OCI-M2 (cell line): ENCODE results near the gene RNF14.
"Not testable (repeated sequence)": the region's sequence is repeated elsewhere in the genome, so short reads cannot be mapped to it uniquely, and the experiment has no call there.

Experiments used
- DNase-seq: peaks from one replicate; lab custom pipeline; 2025; ENCODE audit not compliant: unreplicated experiment; lab: John Stamatoyannopoulos, UW

RNF14 gene

DNA sequence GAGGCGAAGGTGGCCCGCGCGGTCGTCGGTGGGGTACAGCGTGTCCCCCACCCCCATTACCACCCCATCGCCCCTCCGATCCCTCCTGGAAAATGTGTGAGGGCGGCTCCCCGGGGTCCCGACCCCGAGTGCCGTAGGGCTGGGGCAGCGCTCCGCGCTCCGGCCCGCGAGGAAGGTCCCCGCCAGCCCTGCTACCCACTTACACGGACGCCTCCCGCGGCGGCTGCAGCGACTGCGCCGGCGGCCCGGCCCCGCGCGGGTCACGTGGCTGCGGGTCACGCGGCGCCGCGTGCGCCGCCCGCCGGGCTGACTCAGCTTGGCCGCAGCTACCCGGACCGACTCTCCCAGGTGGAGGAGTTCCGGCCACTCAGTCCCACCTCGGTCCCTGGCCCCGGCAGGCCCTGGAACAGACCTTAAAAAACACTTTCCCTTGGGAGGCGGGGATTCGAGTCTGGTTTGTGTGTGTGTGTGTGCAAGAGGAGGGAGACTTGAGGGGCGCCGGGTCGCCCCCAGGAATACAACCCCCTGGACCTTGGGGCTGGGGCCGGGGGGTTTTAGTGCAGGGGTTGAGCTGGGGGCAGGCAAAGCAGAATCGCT is 44.0 kb downstream of the RNF14 start, which contains the start of gene GNPDA1:
TSS of gene GNPDA1 (minus strand) at position 236 of the 597 bp plus-strand sequence. CDS start 992 bp downstream, outside the sequence.
- no peak for DNase-seq

DNA sequence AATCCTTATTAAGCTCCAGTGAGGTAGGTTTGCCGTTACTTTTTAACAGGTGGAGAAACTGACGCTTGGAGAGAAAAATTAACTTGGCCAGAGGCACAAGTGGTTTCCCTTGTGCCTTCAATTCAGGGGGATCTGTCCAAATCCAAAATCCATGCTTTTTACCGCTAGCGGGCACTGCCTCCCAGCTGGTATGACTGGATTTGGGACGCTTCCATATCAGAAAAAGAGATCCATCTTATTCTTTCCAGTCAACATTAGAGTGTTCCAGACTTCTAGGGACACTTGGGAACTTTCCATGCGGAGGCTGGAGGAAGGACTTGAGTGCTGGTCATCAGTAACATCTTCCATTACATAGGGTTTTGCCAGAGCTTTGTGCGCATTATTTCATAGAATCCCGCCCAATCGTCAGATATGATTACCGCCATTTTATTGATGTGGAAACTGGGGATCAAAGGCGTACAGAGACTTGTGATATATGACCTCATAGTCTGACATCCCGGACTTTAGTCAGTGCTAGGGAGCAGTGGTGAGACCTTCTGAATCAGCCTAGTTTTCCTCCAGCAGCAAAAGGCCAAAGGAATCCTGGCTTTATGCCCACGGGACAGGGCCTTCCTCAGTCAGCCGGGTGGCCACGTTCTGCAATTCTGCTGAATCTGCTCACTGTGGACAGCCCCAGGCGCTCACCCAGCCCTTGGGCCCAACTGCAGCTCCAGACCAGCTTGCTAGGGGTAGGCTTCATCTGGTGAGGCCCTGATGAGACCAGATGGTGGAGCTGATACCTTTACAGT is 45.0 kb downstream of the RNF14 start:
- DNase-seq = no peak

DNA sequence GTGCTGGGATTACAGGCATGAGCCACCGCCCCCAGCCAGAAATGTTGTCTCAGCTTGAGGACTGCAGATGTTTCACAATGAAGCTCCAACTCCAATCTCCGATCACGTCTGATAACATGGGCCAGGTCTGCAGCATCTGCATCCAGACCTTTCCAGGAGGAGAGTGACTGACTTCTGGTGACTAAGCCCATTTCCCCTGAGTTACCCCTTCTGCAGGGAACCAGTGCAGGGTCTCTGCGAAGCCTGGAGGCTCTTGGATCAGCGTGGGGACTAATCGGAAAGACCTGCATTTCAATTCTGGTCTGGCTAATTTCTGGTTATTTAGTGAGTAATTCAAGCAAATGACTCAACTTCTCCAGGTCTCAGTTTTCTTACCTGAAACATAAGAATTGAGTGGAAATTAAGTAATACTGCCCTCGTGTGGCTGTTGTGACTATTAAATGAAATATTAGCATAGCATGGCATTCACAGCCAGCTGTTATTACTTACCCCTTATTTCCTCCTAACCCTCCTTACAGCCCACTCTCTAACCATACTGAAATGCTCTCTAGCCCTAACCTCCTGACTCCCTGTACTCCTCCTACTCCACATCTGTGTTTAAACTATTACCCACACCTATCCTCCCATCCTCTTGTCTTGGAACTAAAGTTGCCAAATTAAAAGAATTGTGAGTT is 46.1 kb downstream of the RNF14 start:
- no peak for DNase-seq

DNA sequence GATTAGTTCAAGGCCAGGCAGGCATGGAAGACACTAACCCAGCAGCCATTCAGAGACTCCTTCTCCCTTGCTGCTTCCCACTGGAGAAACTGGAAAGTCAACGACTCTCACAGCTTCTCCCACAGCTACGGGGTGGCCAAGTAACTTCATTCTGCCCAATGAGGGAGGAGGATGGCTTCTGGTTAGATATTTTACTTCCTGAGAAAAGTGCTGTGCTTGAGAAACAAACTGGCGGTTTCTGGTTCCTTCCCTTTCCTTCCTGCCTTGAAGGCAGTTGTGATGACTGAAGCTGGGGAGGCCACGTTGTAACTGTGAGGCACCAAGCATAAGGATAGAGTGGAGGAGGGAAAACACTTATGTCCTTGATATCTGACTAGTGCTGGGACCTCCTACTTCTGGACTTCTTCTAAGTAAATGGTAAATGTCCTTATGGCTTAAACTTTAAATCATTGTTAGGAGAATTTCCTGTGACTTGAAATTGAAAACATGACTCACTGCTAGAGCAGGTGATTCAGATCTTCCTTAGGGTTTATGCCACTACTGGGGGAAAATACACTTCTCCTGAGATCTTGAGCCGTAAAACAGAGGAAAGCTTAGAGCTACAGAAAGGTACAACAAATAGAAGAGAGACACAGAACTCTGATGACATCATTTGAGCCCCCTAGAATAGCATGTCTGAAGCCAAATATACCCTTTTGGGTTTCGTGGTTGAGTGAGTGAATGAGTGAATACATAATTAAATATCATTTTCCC is 47.1 kb downstream of the RNF14 start:
- DNase-seq = no peak

DNA sequence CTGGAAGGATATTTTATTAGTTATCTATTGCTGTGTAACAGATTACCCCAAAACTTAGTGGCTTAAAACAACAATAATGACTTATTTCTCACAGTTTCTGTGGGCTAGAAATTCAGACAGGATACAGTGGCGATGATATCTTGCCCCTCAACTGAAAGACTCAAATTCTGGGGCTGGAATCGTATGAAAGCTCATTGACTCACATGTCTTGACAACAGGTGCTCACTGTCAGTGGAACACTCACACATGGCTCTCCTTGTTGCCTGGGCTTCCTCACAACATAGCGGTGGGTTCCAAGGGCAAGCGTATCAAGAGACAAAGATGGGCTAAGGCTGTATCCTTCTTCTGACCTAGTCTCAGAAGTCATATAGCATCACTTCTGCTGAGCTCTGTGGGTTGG is 47.7 kb downstream of the RNF14 start:
- DNase-seq = no peak

DNA sequence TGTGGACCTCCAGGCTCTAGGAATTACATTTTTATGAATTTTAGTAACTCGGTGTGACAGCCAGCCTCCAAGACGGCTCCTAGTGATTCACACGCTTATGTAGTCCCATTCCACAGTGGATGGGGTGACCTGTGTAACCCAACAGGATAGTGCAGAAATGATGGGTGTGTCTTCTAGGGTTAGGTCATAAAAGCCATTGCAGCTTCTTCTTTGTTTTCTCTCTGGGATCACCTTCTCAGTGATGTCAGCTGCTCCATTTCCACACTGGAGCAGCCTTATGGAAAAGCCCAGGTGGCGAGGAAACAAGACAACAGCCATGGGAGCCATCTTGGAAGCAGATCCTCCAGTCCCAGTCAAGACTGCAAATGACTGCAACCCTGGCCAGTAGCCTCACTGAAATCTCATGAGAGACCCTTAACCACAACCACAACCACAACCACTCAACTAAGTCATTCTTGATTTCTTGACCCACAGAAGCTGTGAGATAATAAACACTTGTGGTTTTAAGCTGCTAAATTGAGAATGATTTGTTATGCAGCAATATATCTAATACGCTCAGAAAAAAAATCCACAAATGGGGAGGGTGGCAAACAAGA is 49.0 kb downstream of the RNF14 start:
- DNase-seq = no peak

DNA sequence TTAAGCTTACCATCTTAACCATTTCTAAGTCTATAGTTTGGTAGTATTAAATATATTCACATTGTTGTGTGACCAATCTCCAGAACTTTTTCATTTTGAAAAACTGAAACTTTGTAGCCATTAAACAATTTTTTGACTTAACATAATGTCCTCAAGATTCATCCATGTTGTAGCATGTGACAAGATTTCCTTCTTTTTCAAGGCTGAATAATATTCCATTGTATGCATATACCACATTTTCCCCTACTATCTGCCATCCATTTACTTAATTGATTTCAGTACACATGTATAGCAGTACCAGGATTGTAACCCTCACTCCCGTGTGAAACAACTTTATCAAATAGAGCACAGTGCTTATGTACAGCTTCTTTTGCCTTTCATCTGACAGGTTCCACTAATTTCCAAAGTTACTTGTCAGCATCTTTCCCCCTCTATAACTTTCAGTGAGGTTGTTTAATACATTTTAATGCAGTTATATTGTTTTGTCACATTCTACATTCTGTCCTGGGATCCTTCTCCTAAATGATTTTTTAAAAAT is 51.3 kb downstream of the RNF14 start:
- DNase-seq = no peak

DNA sequence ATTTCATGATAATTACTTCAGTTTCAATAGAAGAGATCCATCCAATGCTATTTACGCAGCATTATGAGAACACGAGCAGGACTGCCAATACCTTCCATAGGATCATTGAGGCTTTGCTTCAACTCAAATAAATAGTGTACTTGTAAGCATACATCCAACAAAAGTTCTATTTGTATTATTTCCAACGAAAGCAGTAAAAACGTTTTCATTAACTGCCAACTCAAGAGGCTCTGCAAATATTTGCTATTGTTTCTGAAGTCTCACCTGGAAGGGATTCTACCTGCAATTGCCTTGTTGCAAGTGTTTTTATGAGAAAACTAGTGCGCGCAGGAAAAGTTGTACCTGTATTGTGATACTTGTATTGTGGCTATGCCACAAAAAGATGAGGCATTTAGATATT is 54.9 kb downstream of the RNF14 start:
- no peak for DNase-seq

DNA sequence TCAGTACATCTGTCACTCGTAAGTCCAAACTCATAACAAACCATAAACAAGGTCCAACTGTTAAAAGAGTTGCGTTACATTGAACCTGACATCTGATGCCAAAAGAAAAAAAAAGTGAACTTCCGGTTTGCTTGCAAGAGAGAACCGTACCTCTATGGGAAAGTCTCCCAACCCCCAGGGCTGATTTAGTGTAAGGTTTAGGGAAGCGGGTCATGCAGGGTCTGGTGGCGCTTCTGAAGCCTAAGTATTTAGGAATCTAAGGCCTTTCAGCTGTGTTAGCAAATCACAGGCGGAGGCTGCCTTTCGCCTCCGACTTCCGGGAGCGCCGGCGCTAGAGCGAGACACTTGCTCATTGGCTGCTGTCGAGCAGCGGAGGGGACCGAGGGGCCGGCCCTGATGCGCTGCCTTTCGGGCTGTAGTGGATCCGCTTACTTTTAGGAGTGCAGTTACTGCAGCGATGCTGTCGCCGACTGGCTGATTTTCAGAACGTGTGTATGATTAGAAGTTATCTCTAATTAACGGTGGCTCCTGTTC is 55.9 kb downstream of the RNF14 start:
- DNase-seq = peak; percentile 60

DNA sequence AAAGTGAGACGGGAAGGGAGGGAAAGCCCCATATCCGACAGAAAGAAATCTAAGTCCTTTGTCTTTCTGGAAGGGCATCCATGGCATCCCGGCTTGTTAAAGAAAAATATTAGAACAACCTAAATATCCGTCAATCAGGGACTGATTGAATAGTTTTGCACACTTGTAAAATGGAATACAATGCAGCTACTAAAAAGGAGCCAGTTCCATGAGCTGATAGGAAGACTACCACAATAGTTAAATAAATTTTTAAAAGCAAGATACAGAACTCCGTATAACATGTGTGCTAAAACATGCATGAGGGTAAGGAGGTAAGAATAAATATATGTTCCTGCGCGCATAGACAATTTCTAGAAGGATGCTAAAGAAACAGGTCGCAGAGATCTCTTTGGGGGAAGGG is 56.7 kb downstream of the RNF14 start:
- no peak for DNase-seq

DNA sequence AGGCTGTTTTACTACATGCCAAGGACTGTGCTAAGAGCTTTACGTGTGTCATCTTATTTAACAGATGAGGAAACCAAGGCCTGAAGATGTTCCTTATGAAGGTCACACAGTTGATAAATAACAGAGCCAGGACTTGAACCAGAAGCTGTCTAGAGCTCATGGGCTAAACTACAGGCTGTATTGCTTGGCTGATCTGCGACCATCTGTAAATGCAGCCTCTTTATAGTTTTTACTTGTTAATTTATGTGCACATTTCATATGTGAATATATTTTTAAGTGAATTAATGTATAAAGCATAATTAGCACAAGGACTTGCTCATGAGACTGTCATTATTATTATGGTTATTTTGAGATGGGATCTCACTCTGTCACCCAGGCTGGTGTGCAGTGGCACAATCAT is 63.2 kb downstream of the RNF14 start:
- no peak for DNase-seq

DNA sequence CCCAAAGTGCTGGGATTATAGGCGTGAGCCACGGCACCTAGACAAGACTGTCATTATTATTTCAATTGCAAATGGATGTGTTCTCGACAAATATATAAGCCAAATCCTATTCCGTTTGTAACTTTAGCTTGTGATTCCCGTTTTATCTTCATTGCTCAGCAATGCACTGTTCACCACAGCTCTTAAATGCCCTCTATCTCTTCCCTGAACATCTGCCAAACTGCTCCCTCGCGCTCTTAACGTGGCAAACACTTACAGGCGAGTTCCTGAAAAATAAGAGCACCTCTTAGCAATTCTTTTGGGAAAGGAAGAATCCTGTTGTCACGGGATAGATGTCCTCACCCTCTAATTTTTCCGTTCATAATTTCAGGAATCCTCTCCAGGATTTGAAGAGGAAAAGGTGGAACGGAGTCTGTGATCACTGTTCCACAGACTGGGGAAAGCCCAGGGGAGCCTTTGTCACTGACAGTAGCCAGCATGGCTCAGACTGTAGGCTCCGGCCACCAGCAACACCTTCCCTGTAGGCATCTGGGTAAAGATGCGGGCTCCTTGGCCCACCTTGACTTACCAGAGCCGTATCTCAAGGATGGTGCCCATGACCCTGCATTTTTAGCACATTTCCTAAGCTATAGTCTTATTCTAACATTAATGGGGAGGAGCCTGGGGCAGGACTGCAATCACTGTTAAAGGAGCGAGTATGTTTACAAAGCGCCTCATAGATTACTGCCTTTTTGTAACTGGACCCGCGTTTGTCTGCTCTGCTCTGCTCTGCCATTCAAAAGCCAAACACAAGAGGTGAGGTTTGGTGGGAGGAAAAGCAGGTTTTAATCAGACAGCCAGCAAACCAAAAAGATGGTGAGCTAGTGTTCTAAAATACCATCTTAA is 64.1 kb downstream of the RNF14 start:
- no peak for DNase-seq

DNA sequence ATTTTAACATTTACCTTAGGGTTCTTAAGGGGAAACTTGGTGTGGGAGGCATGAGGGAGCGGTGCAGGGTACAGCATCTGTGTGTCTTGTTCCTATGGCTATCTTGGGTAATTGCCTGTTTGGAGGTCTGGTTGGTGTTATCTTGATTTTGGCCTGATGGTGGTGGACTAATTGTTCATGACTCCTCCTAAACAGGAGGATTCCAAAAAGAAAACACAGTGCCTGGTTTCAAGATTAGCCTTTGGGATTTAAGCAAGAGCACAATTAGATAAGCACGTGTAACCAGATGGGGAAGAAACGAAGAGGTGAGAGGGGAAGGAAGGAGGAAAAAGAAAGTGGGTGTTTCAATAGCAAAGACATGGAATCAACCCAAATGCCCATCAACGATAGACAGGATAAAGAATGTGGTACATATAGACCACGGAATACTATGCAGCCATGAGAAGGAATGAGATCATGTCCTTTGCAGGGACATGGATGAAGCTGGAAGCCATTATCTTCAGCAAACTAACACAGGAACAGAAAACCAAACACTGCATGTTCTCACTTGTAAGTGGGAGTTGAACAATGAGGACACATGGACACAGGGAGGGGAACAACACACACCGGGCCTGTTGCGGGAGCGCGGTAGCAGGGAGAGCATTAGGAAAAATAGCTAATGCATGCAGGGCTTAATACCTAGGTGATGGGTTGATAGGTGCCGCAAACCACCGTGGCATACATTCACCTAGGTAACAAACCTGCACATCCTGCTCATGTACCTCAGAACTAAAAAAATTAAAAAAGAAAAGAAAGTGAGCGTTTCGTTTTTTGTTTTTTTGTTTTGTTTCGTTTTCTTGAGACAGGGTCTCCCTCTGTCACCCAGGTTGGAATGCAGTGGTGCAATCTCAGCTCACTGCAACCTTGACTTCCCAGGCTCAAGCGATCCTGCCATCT is 65.0 kb downstream of the RNF14 start:
- DNase-seq = not testable (repeated sequence)

DNA sequence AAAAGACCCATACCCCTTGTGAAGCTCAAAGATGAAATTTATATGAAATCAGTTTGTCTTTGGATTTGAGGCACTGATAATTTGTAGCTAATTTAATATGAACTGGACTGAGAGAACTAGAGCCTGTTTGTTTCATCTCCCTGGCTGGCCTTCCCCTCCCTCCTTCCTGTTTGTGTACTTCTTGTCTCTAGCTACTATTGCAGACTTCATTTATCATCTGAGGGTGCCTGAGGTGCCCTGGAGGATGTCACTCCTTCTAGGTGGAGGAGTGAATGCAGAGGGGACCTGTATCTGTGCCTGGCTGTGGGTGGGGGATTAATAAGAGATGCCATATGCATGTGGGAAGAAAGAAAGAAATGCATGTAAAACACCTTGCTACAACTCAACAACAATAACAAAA is 66.1 kb downstream of the RNF14 start:
- DNase-seq = no peak

DNA sequence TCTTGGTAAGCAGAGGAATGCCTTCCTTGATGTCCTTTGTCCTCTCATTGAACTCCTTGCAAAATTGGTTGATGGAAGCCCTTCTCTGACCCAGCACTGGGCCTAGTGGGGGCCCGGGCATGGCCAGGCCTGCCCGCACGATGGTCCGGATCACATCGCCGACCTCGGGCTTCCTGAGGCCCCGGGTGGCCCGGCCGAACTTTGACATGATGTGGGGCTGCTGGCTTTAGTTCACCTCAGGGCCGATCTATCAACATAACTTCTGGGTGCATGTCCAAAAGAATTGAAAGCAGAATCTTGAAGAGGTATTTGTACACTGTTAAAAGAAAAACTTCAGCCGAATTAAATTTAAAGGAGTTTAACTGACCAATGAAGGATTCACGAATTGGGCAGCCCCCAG is 68.0 kb downstream of the RNF14 start:
- no peak for DNase-seq

DNA sequence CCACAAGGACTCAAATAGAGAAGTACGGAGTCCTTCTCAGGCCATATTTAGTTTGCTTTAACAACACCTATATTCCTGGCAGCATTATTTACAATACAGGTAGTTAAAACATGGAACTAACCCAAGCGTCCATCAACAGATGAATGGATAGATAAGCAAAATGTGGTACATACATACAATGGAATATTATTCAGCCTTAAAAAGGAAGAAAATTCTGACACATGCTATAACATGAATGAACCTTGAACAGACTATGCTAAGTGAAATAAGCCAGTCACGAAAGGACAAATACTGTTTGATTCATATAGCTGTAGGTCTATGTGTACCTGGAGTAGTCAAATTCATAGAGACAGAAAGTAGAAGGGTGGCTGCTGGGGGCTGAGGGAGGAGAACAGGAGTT is 68.7 kb downstream of the RNF14 start:
- DNase-seq = not testable (repeated sequence)

DNA sequence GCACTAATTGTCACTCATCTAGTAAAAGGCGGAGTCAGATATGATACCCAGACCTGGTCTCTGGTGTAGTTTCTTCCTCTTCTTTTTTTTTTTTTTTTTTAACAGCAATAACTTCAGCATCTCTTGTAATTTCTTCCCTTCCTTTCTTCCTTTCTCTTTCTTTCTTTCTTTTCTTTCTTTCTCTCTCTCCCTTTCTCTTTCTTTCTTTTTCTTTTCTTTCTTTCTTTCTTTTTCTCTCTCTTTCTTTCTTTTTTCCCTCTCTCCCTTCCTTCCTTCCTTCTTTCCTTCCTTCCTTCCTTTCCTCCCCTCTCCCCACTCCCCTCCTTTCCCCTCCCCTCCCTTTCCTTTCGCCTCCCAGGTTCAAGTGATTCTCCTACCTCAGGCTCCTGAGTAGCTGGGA is 69.8 kb downstream of the RNF14 start:
- no peak for DNase-seq
